SW 1271 (cell line): ENCODE measurements around the gene HRH3.

Experiments used
- DNase-seq, 2 experiments: peaks; one replicate each; lab custom pipeline; 2025; lab: John Stamatoyannopoulos, UW

HRH3 gene

GRCh38 chr20:62243906-62244515 is 23.9 kb upstream of the HRH3 start:
- no peak for DNase-seq

- no peak for DNase-seq
Measured at GRCh38 chr20:62243106-62243505, 23.0 kb upstream of the HRH3 start.

- DNase-seq: no peak
Measured at GRCh38 chr20:62242176-62242575, 22.1 kb upstream of the HRH3 start.

- no peak for DNase-seq
Measured at GRCh38 chr20:62241506-62241905, 21.4 kb upstream of the HRH3 start.

GRCh38 chr20:62240020-62240685 is 20.1 kb upstream of the HRH3 start:
- no peak for DNase-seq

- no peak for DNase-seq
Measured at GRCh38 chr20:62239278-62239879, 19.3 kb upstream of the HRH3 start.

- DNase-seq: peak in 1 of 2 experiments; percentile 15
Measured at GRCh38 chr20:62238569-62239277, 18.6 kb upstream of the HRH3 start.

- DNase-seq: peak; percentile 95 to 98
Measured at GRCh38 chr20:62237801-62238568, 17.9 kb upstream of the HRH3 start, which contains the start of gene OSBPL2. Gene OSBPL2 (plus strand): TSS chr20:62238521. CDS start chr20:62256185, 17,664 bp downstream.

GRCh38 chr20:62237514-62237800 is 17.4 kb upstream of the HRH3 start:
- no peak for DNase-seq

- no peak for DNase-seq
Measured at GRCh38 chr20:62236766-62237513, 16.9 kb upstream of the HRH3 start.

- no peak for DNase-seq
Measured at GRCh38 chr20:62236200-62236599, 16.1 kb upstream of the HRH3 start.

- no peak for DNase-seq
Measured at GRCh38 chr20:62235777-62236157, 15.7 kb upstream of the HRH3 start.

- no peak for DNase-seq
Measured at GRCh38 chr20:62235001-62235776, 15.1 kb upstream of the HRH3 start.

GRCh38 chr20:62234339-62234738 is 14.3 kb upstream of the HRH3 start:
- DNase-seq: no peak

- no peak for DNase-seq
Measured at GRCh38 chr20:62233684-62234083, 13.6 kb upstream of the HRH3 start.

- DNase-seq: no peak
Measured at GRCh38 chr20:62232770-62233645, 12.9 kb upstream of the HRH3 start.

- no peak for DNase-seq
Measured at GRCh38 chr20:62232194-62232593, 12.1 kb upstream of the HRH3 start.

GRCh38 chr20:62231292-62231691 is 11.2 kb upstream of the HRH3 start:
- DNase-seq: no peak

GRCh38 chr20:62230696-62231095 is 10.6 kb upstream of the HRH3 start:
- no peak for DNase-seq

GRCh38 chr20:62230276-62230675 is 10.2 kb upstream of the HRH3 start:
- no peak for DNase-seq
